Dermis microvascular lymphatic vessel endothelial cell (primary cell): ENCODE measurements around the gene PRSS56. TPM values are rescaled to one million over a fixed set of nuclear protein-coding genes. Genes with fewer than 3 reads are reported as not detected.

ENCODE experiments used
- DNase-seq, 2 donors: peaks; one replicate each; pipeline versions ENCODE4 v3.0.0 to v3.0.0-alpha.2; 2010; ENCODE audit warnings: low read depth in 2 of 2
- total RNA-seq: library from RNA; depleted of rRNA; stranded (reverse); fragments of >200 nt; gene quantifications from 2 replicates; pipeline ENCODE4 v1.2.1, GENCODE V29; 2014

The PRSS56 gene
- total RNA-seq, 1 donor from 2014 or later: not detected

- no peak for DNase-seq
These were observed 52.9 kb downstream of the PRSS56 start for GRCh38 chr2:232573042-232573441.

GRCh38 chr2:232573771-232574435, 53.7 kb downstream of the PRSS56 start:
- DNase-seq: no peak

- DNase-seq: no peak
These were observed 54.7 kb downstream of the PRSS56 start for GRCh38 chr2:232574674-232575403.

Other genes starting within 250 kb of the PRSS56 start
- gene ALPP, start 141.6 kb upstream of the PRSS56 start, total RNA-seq: not detected in 2 replicates
- not detected in 2 replicates for gene ALPG, start 113.5 kb upstream of the PRSS56 start, total RNA-seq
- not detected in 2 replicates for gene ALPI, start 64.2 kb upstream of the PRSS56 start, total RNA-seq
- gene ECEL1, start 32.6 kb upstream of the PRSS56 start, total RNA-seq: under 0.01 TPM in 1 of 2 replicates, not detected in the other
- not detected in 2 replicates for gene CHRND, start 5.8 kb downstream of the PRSS56 start, total RNA-seq
- gene CHRNG, start 19.3 kb downstream of the PRSS56 start, total RNA-seq: not detected in 2 replicates
- gene TIGD1, start 30.2 kb downstream of the PRSS56 start, total RNA-seq: 0.89 and 1.7 TPM in 2 replicates
- 85.3 and 94.7 TPM in 2 replicates for gene EIF4E2, start 30.3 kb downstream of the PRSS56 start, total RNA-seq
- gene EFHD1, start 113.2 kb downstream of the PRSS56 start, total RNA-seq: not detected in 2 replicates
- gene GIGYF2, start 176.9 kb downstream of the PRSS56 start, total RNA-seq: 36.3 and 44.1 TPM in 2 replicates